KMS-11 (cell line): ENCODE results near the gene FER1L5.

Experiments used
- H2AFZ ChIP-seq: fragments of 200-600 bp; sonication (generic); 2 replicates; pipeline ENCODE4 v1.6.1; 2016; ENCODE audit warnings: antibody characterized with exemption, mixed run types, low read depth
- H3K27ac ChIP-seq: fragments of 200-600 bp; sonication (generic); 2 replicates; pipeline ENCODE4 v1.6.1; 2016; ENCODE audit warnings: mild to moderate bottlenecking, mixed run types
- H3K27me3 ChIP-seq: fragments of 200-600 bp; sonication (generic); 2 replicates; pipeline ENCODE4 v1.6.1; 2017; ENCODE audit warnings: mild to moderate bottlenecking, low read depth, mixed run types, moderate library complexity; ENCODE audit not compliant: insufficient read depth
- H3K36me3 ChIP-seq: fragments of 200-600 bp; sonication (generic); 2 replicates; pipeline ENCODE4 v1.6.1; 2017; ENCODE audit warnings: mild to moderate bottlenecking, mixed run types; ENCODE audit not compliant: insufficient read depth
- H3K4me1 ChIP-seq: fragments of 200-600 bp; sonication (generic); 2 replicates; pipeline ENCODE4 v1.6.1; 2016; ENCODE audit warnings: mild to moderate bottlenecking, low read depth, mixed run types; ENCODE audit not compliant: poor library complexity, severe bottlenecking
- H3K4me2 ChIP-seq: fragments of 200-600 bp; sonication (generic); 2 replicates; pipeline ENCODE4 v1.7.0; 2016; ENCODE audit warnings: mild to moderate bottlenecking, mixed run types
- H3K4me3 ChIP-seq: fragments of 200-600 bp; sonication (generic); IDR thresholded peaks from 2 replicates; pipeline ENCODE4 v1.6.1; 2017; ENCODE audit warnings: low read depth, low read length, mixed read lengths; ENCODE audit not compliant: insufficient read depth
- H3K79me2 ChIP-seq: fragments of 200-600 bp; sonication (generic); 2 replicates; pipeline ENCODE4 v1.6.1; 2016; ENCODE audit warnings: low read depth, mixed run types; ENCODE audit not compliant: insufficient read depth
- H3K9ac ChIP-seq: fragments of 200-600 bp; sonication (generic); 2 replicates; pipeline ENCODE4 v1.6.1; 2016; ENCODE audit warnings: mild to moderate bottlenecking, mixed run types
- H4K20me1 ChIP-seq: fragments of 200-600 bp; sonication (generic); 2 replicates; pipeline ENCODE4 v1.6.1; 2016; ENCODE audit warnings: mild to moderate bottlenecking, mixed run types; ENCODE audit not compliant: insufficient read depth
- TF ChIP-seq, protein P1 (sequence below): fragments of 200-600 bp; sonication (generic); conservative IDR thresholded peaks from 2 replicates; pipeline ENCODE4 v1.6.1; 2017; ENCODE audit warnings: low read depth, mild to moderate bottlenecking, antibody characterized with exemption, low read length, moderate library complexity, mixed read lengths

The FER1L5 gene

DNA sequence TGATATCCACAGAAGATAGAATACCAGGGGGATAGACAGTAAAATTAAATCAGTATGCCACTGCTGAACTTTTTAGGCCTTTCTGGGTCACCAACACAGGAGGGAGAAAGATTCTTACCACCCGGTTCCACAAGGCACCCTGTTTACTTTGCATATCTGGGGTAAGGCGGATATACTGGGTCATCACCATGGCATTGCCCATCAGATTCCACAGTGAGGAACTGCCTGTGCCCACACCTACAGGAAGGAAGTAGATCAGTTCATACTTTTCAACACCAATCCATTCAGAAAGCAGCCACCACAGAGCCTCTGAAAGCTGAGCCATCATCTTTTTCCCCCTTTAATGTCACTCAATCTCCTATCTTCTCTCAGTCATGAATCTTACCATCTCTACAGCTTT lies 95.3 kb downstream of the FER1L5 start:
- TF ChIP-seq, protein P1, sequence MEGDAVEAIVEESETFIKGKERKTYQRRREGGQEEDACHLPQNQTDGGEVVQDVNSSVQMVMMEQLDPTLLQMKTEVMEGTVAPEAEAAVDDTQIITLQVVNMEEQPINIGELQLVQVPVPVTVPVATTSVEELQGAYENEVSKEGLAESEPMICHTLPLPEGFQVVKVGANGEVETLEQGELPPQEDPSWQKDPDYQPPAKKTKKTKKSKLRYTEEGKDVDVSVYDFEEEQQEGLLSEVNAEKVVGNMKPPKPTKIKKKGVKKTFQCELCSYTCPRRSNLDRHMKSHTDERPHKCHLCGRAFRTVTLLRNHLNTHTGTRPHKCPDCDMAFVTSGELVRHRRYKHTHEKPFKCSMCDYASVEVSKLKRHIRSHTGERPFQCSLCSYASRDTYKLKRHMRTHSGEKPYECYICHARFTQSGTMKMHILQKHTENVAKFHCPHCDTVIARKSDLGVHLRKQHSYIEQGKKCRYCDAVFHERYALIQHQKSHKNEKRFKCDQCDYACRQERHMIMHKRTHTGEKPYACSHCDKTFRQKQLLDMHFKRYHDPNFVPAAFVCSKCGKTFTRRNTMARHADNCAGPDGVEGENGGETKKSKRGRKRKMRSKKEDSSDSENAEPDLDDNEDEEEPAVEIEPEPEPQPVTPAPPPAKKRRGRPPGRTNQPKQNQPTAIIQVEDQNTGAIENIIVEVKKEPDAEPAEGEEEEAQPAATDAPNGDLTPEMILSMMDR, result no peak
- Histone ChIP-seq H3K4me2 (peak overlapping the region; percentile 91), H3K27ac (no peak overlapping the region), H3K79me2 (peaks cover 15% of the 10 kb centered on the region; the same call in 1 of the 2 replicates), H3K9ac (no peak overlapping the region), H3K4me1 (peaks cover 19% of the 10 kb centered on the region), H2AFZ (no peak overlapping the region), H3K36me3 (0 out of 2 replicates have a peak, but pooled peaks cover 5% of the 10 kb centered on the region), H4K20me1 (no peaks in the 10 kb centered on the region), H3K27me3 (no peaks in the 10 kb centered on the region), H3K4me3 (no peak overlapping the region)

DNA sequence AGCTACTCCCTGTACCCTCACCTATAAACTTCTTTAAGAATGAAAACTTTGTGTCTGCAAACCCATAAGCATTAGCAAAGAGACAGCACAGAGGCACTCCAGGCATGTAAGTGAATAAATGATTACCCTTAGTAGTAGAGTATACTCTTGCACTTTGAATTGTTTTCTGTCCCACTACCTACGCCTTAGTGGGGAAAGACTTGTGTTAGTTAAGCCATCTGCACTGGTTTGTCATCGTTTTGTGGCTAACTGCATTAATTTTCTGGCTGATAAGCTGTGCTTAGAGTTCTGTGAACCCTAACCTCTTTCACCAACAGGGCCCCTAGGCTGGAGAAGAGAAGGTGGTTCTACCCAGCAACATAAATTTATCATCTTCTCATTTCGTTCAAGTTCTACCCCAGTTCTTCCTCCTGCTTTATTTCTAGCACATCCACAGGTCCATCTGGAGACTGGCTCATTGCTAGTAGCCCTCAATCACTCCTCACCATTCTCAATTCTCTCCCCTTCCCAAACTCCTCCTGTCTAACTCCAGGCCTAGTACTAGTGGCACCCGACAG lies 96.6 kb downstream of the FER1L5 start:
- Histone ChIP-seq H3K27me3 (no peaks in the 10 kb centered on the region), H3K4me2 (peak overlapping the region; percentile 91), H2AFZ (peak overlapping the region; percentile 42; the same call in 1 of the 2 replicates), H3K9ac (peak overlapping the region; percentile 66), H3K27ac (peak overlapping the region; percentile 33), H3K79me2 (peaks cover 15% of the 10 kb centered on the region; the same call in 1 of the 2 replicates), H3K4me3 (no peak overlapping the region), H3K4me1 (peaks cover 19% of the 10 kb centered on the region), H4K20me1 (no peaks in the 10 kb centered on the region), H3K36me3 (no peaks in the 10 kb centered on the region)
- TF ChIP-seq, protein P1, result no peak

DNA sequence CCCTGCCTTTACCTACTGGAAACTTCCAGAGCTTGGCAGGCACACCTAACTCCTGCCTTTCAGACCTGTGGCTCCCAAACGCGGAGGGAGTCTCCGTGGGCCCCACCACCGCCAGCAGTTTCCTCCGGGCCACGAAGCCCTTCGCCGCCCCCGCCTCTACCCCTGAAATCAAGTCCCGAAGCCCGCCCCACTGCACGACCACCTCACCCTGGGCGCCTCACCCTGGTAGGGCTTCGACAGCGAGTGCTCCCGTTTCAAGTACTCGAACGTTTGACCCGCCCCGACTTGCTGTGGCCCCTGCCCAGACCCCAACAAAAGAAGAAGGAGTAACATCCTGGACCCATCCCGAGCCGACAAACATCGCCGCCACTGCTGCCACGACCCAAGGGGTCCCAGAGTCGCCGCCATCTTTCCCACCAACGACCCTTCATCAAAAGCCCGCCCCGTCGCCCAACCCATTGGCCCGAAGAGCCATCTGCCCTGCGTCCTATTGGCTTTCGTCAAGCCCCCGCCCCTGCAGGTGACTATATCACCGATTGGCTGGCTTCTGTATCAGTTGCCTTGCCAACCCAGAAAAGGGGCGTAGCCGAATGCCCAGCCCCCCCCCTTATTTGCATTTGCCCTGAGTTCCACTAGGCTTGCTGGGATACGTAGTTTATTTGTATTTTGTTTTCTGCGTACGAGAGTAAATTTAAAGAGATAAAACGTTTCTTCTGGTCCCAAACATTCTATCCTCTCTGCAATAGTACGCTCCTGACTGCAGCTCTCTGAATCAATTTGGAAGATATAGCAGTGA lies 97.3 kb downstream of the FER1L5 start, which contains the start of gene LMAN2L:
Gene LMAN2L (minus strand): TSS at position 432 of the 796 bp plus-strand sequence. CDS start 24 bp downstream, at position 408.
- Histone ChIP-seq H3K36me3 (no peaks in the 10 kb centered on the region), H4K20me1 (no peaks in the 10 kb centered on the region), H3K4me3 (no peak within 1 kb of the TSS), H3K4me2 (peak within 1 kb of the TSS; percentile 91), H3K79me2 (peaks cover 15% of the 10 kb centered on the region; the same call in 1 of the 2 replicates), H3K27me3 (no peaks in the 10 kb centered on the region), H3K9ac (peak within 1 kb of the TSS; percentile 66), H3K4me1 (peaks cover 19% of the 10 kb centered on the region), H3K27ac (peak within 1 kb of the TSS; percentile 33), H2AFZ (peak within 1 kb of the TSS; percentile 62)
- TF ChIP-seq, protein P1, result no peak

DNA sequence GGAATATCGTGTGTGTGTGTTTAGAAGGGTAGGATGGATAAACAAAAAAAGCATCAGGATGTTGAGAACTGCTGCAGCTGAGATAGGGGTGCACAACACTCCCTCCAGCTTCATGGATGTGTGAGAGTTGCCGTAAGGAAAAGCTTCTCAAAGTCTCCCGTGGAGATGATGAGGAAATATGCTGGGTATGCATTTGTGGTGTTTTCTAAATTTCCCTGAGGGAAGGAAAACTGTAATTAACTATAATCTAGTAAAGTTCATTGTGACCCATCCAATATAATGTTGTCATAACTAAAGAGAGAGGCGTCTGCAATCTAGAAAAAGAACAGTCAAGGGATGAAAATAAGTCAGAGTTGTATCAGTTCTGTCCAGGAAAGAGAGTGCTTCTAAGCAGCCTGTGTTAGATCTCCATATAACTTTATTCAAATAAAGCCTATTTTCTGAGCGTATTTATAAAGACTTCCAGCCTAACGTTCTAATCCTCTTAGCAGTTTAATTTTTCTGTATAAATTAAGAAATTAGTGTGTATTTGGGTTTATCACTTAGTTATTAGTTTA lies 104.6 kb downstream of the FER1L5 start:
- no peak overlapping the region for H3K4me2 ChIP-seq
- no peaks in the 10 kb centered on the region for H3K79me2 ChIP-seq
- H3K27me3 ChIP-seq, result no peaks in the 10 kb centered on the region
- H3K4me1 ChIP-seq, result no peaks in the 10 kb centered on the region
- H2AFZ ChIP-seq, result no peak overlapping the region
- H3K36me3 ChIP-seq, result no peaks in the 10 kb centered on the region
- H3K9ac ChIP-seq, result no peak overlapping the region
- no peaks in the 10 kb centered on the region for H4K20me1 ChIP-seq
- H3K4me3 ChIP-seq, result no peak overlapping the region
- no peak overlapping the region for H3K27ac ChIP-seq
- TF ChIP-seq, protein P1, result no peak
